Vagina (tissue), 2 donors: Measurements from ENCODE around the gene ADPRM. TPM values are rescaled to one million over a fixed set of nuclear protein-coding genes. Genes with fewer than 3 reads are reported as not detected.
"Not testable (repeated sequence)": the region's sequence is repeated elsewhere in the genome, so short reads cannot be mapped to it uniquely, and the experiment has no call there.

Source experiments
- DNase-seq, 2 donors: peaks; one replicate each; pipeline ENCODE4 v3.0.0-alpha.2; 2017; ENCODE audit errors: extremely low spot score in 2 of 2
- H3K27ac ChIP-seq: fragments of 200-600 bp; sonication (generic); one replicate; pipeline ENCODE4 v1.5.1; 2019
- H3K27me3 ChIP-seq: fragments of 200-600 bp; sonication (generic); one replicate; pipeline ENCODE4 v1.5.1; 2019
- H3K36me3 ChIP-seq, 2 donors: fragments of 200-600 bp; sonication (generic); one replicate each; pipeline ENCODE4 v1.5.1; 2017 to 2019
- H3K4me1 ChIP-seq: fragments of 200-600 bp; sonication (generic); one replicate; pipeline ENCODE4 v1.5.1; 2019
- H3K4me3 ChIP-seq, 2 donors: fragments of 200-600 bp; sonication (generic); 1 replicate in 1 of 2; 2 replicates in 1 of 2; pipeline ENCODE4 v1.5.1; 2016 to 2019
- H3K9me3 ChIP-seq: fragments of 200-600 bp; sonication (generic); one replicate; pipeline ENCODE4 v1.5.1; 2019
- POLR2A ChIP-seq, 2 donors: fragments of 450-650 bp; IDR thresholded peaks; one replicate each; pipeline ENCODE4 v1.6.1; 2017; ENCODE audit warnings: antibody characterized with exemption in 2 of 2, mild to moderate bottlenecking in 2 of 2, moderate library complexity in 2 of 2
- POLR2AphosphoS5 ChIP-seq, 2 donors: sonication (generic); formaldehyde crosslinking; IDR thresholded peaks; one replicate each; pipeline ENCODE4 v1.9.0; 2017; ENCODE audit warnings: antibody characterized with exemption in 2 of 2, mild to moderate bottlenecking in 2 of 2, low read depth in 1 of 2; ENCODE audit not compliant: insufficient read depth in 1 of 2
- intact Hi-C: fragments of 100-400 bp; cut with DNase I; formaldehyde crosslinking; loops from one replicate; pipeline ENCODE4 v1.15.1; 2023
- total RNA-seq: library from RNA; depleted of rRNA; stranded (reverse); fragments of >200 nt; gene quantifications from one replicate; pipeline ENCODE4 v1.2.3, GENCODE V29; 2016
- TF ChIP-seq, protein P1 (sequence below), 3 experiments: fragments of 450-650 bp in 2 of 3; fragments of 200-600 bp in 1 of 3; sonication (generic) in 1 of 3; IDR thresholded peaks; one replicate each; pipeline ENCODE4 v1.5.1; 2017 to 2019; ENCODE audit warnings: antibody characterized with exemption in 3 of 3, mild to moderate bottlenecking in 2 of 3, moderate library complexity in 2 of 3

The ADPRM gene
- total RNA-seq, 1 donor from 2014 or later, result 18.7 TPM

DNA sequence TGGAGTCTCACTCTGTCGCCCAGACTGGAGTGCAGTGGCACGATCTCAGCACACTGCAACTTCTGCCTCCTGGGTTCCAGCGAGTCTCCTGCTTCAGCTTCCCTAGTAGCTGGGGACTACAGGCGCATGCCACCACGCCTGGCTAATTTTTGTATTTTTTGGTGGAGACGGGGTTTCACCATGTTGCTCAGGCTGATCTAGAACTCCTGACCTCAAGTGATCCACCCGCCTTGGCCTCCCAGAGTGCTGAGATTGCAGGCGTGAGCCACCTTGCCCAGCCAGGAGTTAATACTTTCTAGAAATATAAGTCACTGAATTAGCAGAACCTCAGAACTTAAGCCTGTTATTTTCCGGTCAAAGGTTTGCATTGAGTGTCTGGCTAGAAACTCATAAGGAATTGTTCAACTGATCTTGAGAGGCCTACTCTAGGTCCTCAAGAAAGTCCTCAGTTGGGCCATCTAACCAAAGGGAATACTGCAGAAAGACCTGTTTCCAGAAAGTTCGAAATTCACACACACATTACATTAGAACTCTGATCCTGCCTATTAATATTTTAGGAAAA is 31.0 kb downstream of the ADPRM start:
- DNase-seq, result peak in 1 of 2 donors; percentile 87
- Histone ChIP-seq H3K9me3 (no peaks in the 10 kb centered on the region), H3K36me3 (peaks cover 0 to 5% of the 10 kb centered on the region in 2 donors), H3K27me3 (no peaks in the 10 kb centered on the region), H3K4me1 (peaks cover 11% of the 10 kb centered on the region), H3K27ac (peak overlapping the region; percentile 95), H3K4me3 (no peak overlapping the region)
- intact Hi-C loops, result no loop called here
- TF ChIP-seq, protein P1, sequence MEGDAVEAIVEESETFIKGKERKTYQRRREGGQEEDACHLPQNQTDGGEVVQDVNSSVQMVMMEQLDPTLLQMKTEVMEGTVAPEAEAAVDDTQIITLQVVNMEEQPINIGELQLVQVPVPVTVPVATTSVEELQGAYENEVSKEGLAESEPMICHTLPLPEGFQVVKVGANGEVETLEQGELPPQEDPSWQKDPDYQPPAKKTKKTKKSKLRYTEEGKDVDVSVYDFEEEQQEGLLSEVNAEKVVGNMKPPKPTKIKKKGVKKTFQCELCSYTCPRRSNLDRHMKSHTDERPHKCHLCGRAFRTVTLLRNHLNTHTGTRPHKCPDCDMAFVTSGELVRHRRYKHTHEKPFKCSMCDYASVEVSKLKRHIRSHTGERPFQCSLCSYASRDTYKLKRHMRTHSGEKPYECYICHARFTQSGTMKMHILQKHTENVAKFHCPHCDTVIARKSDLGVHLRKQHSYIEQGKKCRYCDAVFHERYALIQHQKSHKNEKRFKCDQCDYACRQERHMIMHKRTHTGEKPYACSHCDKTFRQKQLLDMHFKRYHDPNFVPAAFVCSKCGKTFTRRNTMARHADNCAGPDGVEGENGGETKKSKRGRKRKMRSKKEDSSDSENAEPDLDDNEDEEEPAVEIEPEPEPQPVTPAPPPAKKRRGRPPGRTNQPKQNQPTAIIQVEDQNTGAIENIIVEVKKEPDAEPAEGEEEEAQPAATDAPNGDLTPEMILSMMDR (IDR thresholded peaks at IDR 0.05), result no peak
- TF ChIP-seq POLR2A (IDR thresholded peaks at IDR 0.05) (no peak), POLR2AphosphoS5 (IDR thresholded peaks at IDR 0.05; ENCODE audit: insufficient read depth in 1 of 2, low read depth in 1 of 2) (no peak)

DNA sequence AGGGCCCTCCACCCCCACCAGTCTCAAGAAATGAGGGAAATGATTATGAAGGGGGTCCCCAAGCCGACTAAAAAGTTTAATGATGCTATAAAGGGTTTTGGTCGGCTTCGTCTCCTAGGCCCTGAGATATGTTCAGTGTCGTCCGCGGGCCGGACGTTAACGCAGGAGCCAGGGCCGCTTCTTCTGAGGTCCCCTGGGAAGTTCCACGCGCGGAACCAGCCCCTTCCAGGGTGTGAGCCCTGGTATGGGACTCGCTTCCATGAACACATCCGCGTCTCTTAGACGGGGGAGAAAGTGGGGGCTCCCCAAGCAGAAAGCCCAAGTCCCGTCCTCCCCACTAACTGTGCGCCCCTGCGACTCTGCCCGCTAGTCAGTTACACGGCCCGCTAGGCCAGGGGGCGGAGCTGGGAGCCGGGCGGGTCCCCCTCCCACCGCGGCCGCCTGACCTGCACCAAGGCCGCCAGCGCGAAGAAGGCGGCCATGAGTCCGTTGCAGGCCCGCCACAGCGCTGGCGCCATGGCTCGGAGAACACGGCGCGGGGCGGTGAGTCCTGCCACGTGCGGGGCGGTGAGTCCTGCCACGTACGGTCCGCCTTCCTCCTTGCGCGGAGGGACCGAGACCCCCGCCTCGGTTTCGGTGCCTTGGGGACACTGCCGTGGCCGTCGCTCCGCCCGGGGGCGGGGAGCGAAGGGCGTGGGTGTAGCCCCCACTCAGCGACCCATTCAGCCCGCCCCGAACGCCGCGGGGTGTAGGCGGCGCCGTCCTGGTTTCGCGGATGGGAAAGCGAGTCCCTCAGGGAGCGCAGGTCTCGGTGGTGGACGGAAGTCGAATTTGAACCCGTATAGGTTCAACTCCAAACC is 32.2 kb downstream of the ADPRM start, which contains the start of gene TMEM220:
Gene TMEM220 (minus strand): TSS at position 690 of the 860 bp plus-strand sequence. CDS start 172 bp downstream, at position 518.
- peak within 1 kb of the TSS; percentile 74 to 79 for H3K4me3 ChIP-seq
- peak within 1 kb of the TSS; percentile 95 for H3K27ac ChIP-seq
- H3K9me3 ChIP-seq, result no peaks in the 10 kb centered on the region
- intact Hi-C loops, result no loop called here
- H3K36me3 ChIP-seq, result no peaks in the 10 kb centered on the region
- DNase-seq, result peak in 1 of 2 donors; percentile 92
- TF ChIP-seq, protein P1 (IDR thresholded peaks at IDR 0.05), result no peak
- TF ChIP-seq POLR2A (IDR thresholded peaks at IDR 0.05), result peak in 1 of 2 donors; percentile 34
- TF ChIP-seq POLR2AphosphoS5 (IDR thresholded peaks at IDR 0.05; ENCODE audit: insufficient read depth in 1 of 2, low read depth in 1 of 2), result peak in 1 of 2 donors; percentile 95
- peaks cover 11% of the 10 kb centered on the region for H3K4me1 ChIP-seq
- H3K27me3 ChIP-seq, result no peaks in the 10 kb centered on the region

DNA sequence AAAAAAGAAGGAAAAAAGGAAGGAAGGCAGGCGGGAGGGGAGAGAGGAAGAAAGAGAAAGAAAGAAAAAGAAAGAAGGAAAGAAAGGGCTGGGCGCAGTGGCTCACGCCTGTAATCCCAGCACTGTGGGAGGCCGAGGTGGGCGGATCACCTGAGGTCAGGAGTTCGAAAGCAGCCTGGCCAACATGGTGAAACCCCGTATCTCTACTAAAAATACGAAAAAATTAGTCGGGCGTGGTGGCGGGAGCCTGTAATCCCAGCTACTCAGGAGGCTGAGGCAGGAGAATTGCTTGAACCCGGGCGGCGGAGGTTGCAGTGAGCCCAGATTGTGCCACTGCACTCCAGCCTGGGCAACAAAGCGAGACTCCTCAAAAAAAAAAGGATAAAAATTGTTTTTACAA is 32.9 kb downstream of the ADPRM start:
- Histone ChIP-seq H3K27ac (peak overlapping the region; percentile 95), H3K4me3 (peak overlapping the region; percentile 74 to 79), H3K4me1 (peaks cover 11% of the 10 kb centered on the region)
- H3K9me3 ChIP-seq, H3K36me3 ChIP-seq, H3K27me3 ChIP-seq, intact Hi-C loops: not testable (repeated sequence)
- DNase-seq, result peak in 1 of 2 donors; percentile 27

- no peaks in the 10 kb centered on the region for H3K9me3 ChIP-seq
- intact Hi-C loops, result no loop called here
- no peaks in the 10 kb centered on the region for H3K36me3 ChIP-seq
- H3K4me1 ChIP-seq, result peaks cover 11% of the 10 kb centered on the region
- peak overlapping the region; percentile 95 for H3K27ac ChIP-seq
- H3K4me3 ChIP-seq, result no peak overlapping the region
- TF ChIP-seq POLR2A (IDR thresholded peaks at IDR 0.05), result no peak
- no peak for TF ChIP-seq POLR2AphosphoS5 (IDR thresholded peaks at IDR 0.05; ENCODE audit: insufficient read depth in 1 of 2, low read depth in 1 of 2)
- TF ChIP-seq, protein P1 (IDR thresholded peaks at IDR 0.05), result no peak
- H3K27me3 ChIP-seq, result no peaks in the 10 kb centered on the region
- peak in 1 of 2 donors; percentile 83 for DNase-seq
Measured at GRCh38 chr17:10731408-10731879, 34.0 kb downstream of the ADPRM start.

DNA sequence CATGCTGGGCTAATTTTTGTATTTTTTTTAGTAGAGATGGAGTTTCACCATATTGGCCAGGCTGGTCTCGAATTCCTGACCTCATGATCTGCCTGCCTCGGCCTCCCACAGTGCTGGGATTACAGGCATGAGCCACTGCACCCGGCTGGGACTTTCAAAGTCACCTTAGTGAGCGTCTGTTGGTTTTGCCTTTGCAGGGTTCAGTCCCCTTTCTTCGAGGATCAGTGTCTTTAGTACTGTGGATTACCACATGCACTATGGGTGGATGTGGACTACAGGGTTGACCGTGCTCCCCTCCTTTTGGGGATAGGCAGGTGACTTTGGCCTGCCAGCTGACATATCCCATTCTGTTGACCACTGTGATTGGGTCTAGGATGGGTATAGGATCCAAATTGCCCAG is 34.7 kb downstream of the ADPRM start:
- peaks cover 11% of the 10 kb centered on the region for H3K4me1 ChIP-seq
- H3K4me3 ChIP-seq, H3K27me3 ChIP-seq, H3K27ac ChIP-seq, intact Hi-C loops, H3K9me3 ChIP-seq, H3K36me3 ChIP-seq: not testable (repeated sequence)
- DNase-seq, result peak in 1 of 2 donors; percentile 83

GRCh38 chr17:10733666-10734065 is 36.3 kb downstream of the ADPRM start:
- peak in 1 of 2 donors; percentile 83 for DNase-seq
- Histone ChIP-seq H3K27me3 (no peaks in the 10 kb centered on the region), H3K36me3 (no peaks in the 10 kb centered on the region), H3K4me3 (no peak overlapping the region), H3K4me1 (peaks cover 23% of the 10 kb centered on the region), H3K9me3 (no peaks in the 10 kb centered on the region), H3K27ac (no peak overlapping the region)
- intact Hi-C loops, result no loop called here
- no peak for TF ChIP-seq POLR2A (IDR thresholded peaks at IDR 0.05)
- no peak for TF ChIP-seq POLR2AphosphoS5 (IDR thresholded peaks at IDR 0.05; ENCODE audit: insufficient read depth in 1 of 2, low read depth in 1 of 2)
- TF ChIP-seq, protein P1 (IDR thresholded peaks at IDR 0.05), result no peak
